Measurements from ENCODE around the gene CCDC192.

- TF ChIP-seq EZH2 (IDR thresholded peaks at IDR 0.05) (no peak), CTCF (IDR thresholded peaks at IDR 0.05) (no peak), EZH2phosphoT487 (IDR thresholded peaks at IDR 0.05) (no peak)
These were observed 266.5 kb downstream of the CCDC192 start for GRCh38 chr5:127969651-127970050.
